ENCODE results near the gene GSE1.

- TF ChIP-seq, protein P1, sequence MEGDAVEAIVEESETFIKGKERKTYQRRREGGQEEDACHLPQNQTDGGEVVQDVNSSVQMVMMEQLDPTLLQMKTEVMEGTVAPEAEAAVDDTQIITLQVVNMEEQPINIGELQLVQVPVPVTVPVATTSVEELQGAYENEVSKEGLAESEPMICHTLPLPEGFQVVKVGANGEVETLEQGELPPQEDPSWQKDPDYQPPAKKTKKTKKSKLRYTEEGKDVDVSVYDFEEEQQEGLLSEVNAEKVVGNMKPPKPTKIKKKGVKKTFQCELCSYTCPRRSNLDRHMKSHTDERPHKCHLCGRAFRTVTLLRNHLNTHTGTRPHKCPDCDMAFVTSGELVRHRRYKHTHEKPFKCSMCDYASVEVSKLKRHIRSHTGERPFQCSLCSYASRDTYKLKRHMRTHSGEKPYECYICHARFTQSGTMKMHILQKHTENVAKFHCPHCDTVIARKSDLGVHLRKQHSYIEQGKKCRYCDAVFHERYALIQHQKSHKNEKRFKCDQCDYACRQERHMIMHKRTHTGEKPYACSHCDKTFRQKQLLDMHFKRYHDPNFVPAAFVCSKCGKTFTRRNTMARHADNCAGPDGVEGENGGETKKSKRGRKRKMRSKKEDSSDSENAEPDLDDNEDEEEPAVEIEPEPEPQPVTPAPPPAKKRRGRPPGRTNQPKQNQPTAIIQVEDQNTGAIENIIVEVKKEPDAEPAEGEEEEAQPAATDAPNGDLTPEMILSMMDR (IDR thresholded peaks at IDR 0.05) = no peak
- TF ChIP-seq POLR2A (IDR thresholded peaks at IDR 0.05) (no peak), EP300 (IDR thresholded peaks at IDR 0.05) (no peak)
Observed at GRCh38 chr16:85588562-85589503, 24.3 kb upstream of the GSE1 start.
